Dermis microvascular lymphatic vessel endothelial cell (primary cell): ENCODE results near the gene UBE2D2. TPM values are rescaled to one million over a fixed set of nuclear protein-coding genes. Genes with fewer than 3 reads are reported as not detected.
"Not testable (repeated sequence)": the region's sequence is repeated elsewhere in the genome, so short reads cannot be mapped to it uniquely, and the experiment has no call there.

Source experiments
- DNase-seq, 2 donors: peaks; one replicate each; pipeline versions ENCODE4 v3.0.0 to v3.0.0-alpha.2; 2010; ENCODE audit warnings: low read depth in 2 of 2
- total RNA-seq: library from RNA; depleted of rRNA; stranded (reverse); fragments of >200 nt; gene quantifications from 2 replicates; pipeline ENCODE4 v1.2.1, GENCODE V29; 2014

The UBE2D2 gene
- total RNA-seq, 1 donor from 2014 or later: 53.9 TPM

DNA sequence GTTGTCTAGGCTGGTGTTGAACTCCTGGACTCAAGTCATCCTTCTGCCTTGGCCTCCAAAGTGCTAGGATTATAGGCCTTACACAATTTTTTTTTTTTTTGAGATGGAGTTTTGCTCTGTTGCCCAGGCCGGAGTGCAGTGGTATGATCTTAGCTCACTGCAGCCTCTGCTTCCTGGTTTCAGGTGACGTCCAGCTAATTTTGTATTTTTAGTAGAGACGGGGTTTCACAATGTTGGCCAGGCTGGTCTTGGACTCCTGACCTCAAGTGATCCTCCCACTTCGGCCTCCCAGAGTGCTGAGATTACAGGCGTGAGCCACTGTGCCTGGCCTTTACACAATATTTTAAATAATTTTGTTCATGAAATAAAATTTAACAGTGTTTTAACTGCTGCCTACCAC lies 21.0 kb downstream of the UBE2D2 start:
- DNase-seq: not testable (repeated sequence)

DNA sequence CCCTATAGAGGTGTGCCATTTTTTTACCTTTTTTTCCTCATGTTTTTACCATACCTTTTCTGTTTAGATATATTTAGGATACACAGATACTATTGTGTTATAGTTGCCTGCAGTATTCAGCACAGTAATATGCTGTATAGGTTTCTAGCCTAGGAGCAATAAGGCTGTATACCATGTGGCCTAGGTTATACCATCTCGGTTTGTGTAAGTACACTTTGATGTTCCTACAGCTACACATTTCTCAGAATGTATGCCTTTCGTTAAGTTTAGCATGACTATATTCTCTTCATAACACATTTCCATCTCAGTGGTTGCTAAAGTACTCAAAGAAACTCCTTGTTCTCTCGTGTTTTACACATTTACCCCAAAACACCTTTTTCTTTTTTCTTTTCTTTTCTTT lies 23.0 kb downstream of the UBE2D2 start:
- DNase-seq: no peak

DNA sequence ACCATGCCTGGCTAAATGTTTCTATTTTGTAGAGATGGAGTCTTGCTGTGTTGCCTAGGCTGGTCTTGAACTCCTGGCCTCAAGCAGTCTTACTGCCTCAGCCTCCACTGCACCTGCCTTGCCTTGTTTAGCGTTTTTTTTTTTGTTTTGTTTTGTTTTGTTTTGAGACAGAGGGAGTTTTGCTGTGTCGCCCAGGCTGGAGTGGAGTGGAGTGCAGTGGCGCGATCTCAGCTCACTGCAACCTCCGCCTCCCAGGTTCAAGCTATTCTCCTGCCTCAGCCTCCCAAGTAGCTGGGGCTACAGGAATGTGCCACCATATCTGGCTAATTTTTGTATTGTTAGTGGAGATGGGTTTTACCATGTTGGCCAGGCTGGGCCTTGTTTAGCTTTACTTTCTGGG lies 27.0 kb downstream of the UBE2D2 start:
- not testable (repeated sequence) for DNase-seq

DNA sequence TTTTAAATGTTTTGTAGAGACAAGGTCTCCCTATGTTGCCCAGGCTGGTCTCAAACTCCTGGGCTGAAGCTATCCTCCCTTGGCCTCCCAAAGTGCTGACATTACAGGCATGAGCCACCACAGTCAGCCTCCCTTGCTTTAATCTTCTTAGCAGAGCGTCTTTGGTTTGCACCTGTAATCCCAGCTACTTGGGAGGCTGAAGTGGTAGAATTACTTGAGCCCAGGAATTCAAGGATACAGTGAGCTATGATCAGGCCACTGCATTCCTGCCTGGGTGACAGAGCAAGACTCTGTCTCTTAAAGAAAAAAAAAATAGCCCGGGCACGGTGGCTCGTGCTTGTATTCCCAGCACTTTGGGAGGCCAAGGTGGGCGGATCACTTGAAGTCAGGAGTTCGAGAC lies 27.8 kb downstream of the UBE2D2 start:
- DNase-seq: no peak

DNA sequence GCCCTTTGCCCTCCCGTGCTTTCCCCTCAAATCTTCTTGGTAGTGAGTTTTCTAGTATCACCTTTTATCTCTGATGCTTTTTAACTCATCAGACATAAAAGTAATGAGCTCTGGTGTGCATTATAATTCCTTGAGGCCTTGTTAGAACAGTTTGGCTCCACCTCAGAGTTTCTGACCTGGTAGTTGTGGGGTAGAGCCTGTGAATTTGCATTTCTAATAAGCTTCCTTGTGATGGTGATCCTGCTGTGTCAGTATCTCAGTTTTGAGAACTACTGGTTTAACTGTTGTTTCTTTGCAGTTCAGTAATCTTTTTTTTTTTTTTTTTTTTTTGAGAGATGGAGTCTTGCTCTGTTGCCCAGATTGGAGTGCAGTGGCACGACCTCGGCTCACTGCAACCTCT lies 31.1 kb downstream of the UBE2D2 start:
- DNase-seq: no peak

DNA sequence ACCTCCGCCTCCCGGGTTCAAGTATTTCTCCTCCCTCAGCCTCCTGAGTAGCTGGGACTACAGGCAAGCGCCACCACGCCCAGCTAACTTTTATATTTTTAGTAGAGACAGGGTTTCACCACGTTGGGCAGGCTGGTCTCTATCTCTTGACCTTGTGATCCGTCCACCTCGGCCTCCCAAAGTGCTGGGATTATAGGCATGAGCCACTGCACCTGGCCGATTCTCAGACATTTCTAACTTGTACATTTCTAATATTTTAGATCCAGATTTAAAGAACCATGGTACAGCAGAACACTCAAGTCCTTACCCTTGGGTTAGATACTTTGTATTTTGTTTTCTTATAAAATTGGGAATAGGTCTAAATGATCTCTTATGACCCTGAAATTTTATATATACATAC lies 31.9 kb downstream of the UBE2D2 start:
- DNase-seq: not testable (repeated sequence)

DNA sequence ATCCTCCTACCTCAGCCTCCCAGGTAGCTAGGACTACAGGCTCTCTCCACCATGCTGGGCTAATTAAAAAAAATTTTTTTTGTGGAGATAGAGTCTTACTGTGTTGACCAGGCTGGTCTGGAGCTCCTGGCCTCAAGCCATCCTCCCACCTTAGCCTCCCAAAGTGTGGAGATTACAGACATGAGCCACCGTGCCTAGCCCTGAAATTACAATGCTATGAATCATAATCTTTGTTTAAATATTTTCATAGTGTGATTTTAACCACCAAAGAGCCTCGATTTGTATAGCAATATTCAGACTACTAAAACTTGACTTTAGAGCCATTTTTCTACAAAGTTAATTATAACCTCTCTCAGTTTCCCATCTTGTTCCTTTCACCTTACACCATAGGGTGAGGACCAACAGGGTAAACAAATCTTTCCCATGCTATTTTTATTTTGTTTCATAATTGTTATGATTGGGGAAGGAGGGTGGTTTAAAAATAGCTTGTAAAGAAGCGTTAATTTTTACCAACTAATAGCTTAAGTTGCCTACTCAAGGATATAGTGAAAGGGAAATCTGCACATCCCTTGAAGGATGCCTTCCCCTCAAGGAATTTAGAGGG lies 32.7 kb downstream of the UBE2D2 start:
- peak in 1 of 2 donors; percentile 7 for DNase-seq

DNA sequence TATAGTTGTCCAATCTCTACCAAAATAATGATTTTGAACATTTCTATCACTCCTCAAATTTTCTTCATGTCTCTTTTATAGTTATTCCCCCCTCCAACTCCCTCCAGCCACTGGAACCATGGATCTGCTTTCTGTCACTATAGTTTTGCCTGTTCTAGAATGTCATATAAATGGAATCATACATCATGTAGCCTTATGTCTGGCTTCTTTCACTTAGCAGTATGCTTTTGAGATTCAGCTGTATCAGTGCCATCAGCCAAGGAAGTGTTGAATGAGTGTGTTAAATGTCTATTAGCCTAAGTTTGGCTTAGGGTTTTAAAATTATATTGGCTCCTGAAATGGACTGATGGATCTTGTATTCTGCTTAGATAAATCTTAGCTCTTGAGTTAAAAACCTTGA lies 36.0 kb downstream of the UBE2D2 start:
- DNase-seq: no peak

DNA sequence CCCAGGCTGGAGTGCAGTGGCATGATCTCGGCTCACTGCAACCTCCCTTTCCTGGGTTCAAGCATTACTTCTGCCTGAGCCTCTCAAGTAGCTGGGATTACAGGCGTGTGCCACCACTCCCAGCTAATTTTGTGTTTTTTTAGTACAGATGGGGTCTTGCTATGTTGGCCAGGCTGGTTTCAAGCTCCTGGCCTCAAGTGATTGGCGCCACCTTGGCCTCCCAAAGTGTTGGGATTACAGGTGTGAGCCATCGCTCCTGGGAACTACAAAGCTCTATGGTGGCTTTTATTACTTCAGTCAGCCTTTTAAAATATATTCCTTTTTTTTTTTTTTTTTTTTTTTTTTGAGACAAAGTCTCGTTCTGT lies 37.4 kb downstream of the UBE2D2 start:
- not testable (repeated sequence) for DNase-seq

DNA sequence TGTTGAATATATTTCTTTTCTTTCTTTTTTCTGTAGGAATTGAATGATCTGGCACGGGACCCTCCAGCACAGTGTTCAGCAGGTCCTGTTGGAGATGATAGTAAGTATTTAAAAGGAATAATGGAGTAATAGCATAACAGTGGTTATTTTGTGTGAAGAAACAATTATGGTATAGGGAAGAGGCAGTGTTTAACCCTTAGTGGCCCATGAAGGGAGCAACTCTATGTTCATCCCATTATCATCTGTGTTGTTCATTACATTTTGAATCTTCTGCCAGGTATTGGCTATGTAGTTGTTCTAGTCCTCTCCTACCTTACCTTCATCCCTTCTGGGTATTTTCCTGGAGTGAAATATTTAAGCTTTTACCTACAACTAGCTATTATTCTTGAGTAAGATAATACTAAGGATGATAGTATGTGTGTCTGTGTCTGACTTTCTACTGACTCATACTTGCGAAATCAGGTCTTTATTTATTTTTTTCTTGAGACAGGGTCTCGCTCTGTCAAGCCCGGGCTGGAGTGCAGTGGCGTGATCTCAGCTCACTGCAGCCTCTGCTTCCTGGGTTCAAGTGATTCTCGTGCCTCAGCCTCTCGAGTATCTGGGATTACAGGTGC lies 39.3 kb downstream of the UBE2D2 start:
- DNase-seq: no peak

DNA sequence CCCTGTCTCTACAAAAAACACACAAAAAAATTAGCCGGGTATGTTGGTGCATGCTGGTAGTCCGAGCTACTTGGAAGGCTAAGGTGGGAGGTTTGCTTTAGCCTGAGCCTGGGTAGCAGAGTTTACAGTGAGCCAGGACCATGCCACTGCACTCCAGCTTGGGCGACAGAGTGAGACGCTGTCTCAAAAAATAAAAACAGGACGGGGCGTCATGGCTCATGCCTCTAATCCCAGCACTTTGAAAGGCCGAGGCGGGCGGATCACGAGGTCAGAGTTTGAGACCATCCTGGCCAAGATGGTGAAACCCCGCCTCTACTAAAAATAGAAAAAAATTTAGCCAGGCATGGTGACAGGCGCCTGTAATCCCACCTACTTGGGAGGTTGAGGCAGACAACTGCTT lies 40.3 kb downstream of the UBE2D2 start:
- DNase-seq: no peak

DNA sequence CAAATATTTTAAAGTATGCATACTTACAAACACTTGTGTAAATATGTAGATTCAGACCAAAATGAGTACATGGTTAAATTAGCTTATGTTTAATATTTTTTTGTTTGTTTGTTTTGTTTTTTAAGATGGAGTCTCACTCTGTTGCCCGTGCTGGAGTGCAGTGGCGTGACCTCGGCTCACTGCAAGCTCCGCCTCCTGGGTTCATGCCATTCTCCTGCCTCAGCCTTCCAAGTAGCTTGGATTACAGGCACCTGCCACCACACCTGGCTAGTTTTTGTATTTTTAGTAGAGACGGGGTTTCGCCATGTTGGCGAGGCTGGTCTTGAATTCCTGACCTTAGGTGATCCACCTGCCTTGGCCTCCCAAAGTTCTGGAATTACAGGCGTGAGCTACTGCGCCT lies 40.8 kb downstream of the UBE2D2 start:
- not testable (repeated sequence) for DNase-seq

DNA sequence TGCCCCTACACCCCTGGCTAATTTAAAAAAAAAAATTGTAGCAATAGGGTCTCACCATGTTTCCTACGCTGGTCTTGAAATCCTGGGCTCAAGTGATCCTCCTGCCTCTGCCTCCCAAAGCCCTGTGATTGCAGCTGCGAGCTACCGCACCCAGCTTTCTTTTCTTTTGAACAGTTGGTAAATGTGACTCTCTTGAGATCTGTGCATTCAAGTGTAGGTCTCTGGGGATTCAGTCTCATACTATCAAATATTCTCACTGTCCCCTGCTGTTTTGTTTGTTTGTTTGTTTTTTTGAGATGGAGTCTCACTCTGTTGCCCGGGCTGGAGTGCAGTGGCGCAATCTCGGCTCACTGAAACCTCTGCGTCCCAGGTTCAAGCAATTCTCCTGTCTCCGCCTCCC lies 44.7 kb downstream of the UBE2D2 start:
- DNase-seq: no peak

DNA sequence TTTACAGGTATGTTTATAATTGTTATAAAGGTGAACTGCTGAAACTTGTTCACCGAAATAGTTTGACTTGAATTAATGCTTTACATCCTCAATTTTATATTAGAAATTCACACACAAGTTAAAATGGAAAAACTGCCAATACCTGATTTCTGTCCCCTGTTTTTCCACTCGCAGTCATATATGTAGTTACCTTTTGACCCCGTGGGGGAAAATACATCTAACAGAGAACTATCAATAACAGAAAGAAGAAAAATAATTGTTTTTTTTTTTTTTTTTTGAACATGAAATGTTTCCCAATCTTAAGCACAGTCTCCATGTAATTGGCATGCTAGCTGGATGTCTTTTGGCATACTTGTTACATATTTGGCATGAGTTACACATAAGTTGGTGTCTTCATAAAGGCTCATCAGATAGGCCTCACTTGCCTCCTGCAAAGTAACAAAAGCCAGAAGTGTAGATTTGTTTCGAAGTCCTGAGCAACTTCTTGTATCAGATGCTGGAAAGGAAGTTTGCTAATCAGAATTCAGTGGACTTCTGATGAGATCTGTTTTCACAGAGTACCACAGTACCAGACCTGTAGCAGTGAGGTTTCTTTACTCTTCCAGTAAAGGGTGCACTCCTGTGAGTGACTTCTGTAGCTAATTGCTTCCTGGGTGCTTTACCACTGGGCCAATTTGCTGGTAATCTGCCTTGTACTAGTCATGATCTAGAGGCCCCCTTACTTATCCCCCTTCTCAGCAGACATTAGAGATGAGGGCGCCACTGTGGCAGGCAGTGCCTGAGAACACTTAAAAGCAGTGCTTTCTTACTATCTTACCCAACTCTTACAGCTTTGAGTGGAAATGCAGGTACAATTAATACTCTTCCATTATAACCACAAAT lies 50.8 kb downstream of the UBE2D2 start:
- DNase-seq: no peak

DNA sequence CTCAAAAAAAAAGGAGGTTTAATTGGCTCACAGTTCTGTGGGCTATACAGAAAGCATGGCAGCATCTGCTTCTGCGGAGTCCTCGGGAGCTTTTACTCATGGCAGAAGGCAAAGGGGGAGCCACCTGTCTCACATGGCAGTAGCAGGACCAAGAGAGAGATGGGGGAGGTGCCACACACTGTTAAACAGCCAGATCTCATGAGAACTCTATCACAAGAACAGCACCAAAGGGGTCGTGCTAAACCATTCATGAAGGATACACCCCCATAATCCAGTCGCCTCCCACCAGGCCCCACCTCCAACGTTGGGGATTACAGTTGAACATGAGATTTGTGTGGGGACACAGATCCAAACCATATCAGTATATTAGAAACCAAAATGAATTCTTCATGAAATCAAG lies 58.7 kb downstream of the UBE2D2 start:
- DNase-seq: no peak

DNA sequence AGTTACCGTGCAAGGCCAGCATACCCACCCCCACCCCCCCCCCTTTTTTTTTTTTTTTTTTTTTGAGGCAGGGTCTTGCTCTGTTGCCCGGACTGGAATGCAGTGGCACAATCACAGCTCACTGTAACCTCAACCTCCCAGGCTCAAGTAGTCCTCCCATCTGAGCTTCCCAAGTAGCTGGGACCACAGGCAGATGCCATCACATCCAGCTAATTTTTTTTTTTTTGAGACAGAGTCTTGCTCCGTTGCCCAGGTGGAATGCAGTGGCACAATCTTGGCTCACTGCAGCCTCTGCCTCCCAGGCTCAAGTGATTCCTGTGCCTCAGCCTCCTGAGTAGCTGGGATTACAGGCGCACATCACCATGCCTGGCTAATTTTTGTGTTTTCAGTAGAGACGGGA lies 64.3 kb downstream of the UBE2D2 start:
- DNase-seq: not testable (repeated sequence)

DNA sequence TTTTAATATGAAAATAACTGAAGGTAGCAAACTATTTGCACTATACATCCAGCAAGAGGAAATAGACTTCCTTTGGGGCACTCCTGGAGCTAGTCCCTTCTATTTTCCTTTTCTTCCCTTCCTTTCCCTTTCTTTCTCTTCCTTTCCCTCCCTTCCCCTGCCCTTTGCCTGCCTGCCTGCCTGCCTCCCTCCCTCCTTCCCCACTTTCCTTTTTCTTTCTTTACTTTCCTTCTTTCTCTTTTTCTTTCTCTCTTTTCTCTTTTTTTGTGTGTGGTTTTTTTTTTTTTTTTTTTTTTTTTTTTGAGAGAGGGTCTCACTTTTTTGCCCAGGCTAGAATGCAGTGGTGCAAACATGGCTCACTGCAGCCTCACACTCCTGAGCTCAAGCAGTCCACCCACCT lies 69.7 kb downstream of the UBE2D2 start:
- no peak for DNase-seq

DNA sequence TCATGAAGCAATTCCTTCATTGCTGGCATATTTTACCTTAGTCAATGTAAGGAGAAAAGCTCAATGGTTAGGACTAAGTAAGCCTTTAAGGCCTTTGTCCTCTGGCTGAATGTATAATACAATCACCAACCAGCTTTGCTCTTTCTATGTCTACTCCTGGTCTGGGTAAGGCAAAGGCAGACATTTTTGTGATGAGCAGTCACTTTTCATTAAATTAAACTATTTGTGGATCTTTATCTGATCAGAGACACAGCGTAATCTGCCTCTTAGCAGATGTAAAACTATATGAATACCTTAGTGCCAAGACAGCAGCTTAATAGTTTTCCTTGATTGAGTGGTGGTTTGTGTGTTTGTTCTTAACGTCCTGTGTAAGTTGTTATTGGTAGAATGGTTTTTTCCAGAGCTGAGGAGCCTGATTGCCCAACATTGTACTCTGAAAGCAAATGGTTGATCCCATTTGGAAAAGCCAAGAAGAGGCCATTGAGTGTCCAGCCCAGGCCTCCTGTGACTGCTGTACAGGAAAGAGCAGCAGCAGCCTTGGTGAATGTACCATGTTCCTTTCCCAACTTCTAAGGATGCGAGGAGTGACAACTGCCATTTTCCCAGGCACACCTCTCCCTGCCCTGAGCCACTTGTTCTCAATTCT lies 70.5 kb downstream of the UBE2D2 start:
- DNase-seq: no peak

DNA sequence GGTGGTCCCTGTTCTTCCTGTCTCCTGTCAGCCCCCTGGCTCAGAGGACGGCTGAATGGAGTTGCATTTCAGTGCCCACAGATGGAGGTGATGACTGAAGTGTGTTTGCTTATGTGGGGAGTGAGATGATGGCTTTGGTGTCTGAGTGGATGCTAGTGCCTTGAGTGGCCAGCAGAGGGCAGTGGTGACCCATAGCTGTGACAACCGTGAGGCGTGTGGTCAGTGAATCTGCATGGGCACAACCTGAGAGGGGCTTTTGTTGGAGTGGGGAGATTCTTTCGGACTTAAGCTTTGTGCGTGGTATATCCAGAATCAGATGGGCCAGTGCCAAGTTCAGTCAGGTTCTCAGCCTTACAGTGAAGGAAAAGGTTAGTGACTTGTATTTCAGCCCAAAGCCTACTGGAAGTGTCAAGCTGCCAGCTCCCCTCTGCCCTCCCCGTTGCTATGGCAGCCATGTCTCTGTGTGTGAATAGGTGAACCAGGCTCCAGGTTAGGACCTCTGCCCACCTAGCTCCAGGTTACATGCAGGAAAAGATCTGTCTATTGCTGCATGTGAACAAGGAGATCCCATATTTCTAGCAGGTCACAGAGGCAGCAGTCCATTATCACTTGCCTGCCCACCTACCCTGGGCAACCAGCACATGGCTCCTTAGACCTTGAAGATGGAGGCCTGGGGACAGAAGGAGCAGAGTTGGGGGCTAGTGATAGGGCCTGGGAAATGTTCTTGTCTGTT lies 72.3 kb downstream of the UBE2D2 start:
- peak; percentile 74 to 83 for DNase-seq

DNA sequence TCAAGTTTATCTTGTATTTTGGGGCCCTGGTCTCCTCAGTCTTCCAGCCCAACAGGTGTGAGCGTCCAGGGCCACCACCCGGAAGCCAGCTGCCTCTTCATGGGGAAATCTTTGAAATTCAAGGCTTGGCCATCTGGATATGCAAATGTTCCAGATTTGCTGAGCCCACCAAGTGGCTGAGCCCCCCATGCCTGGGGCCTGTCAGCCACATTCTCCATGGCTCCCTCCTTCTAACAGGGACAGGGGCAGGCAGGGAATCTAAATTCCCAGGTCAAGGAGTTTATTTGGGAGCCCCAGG lies 72.8 kb downstream of the UBE2D2 start:
- DNase-seq: no peak

DNA sequence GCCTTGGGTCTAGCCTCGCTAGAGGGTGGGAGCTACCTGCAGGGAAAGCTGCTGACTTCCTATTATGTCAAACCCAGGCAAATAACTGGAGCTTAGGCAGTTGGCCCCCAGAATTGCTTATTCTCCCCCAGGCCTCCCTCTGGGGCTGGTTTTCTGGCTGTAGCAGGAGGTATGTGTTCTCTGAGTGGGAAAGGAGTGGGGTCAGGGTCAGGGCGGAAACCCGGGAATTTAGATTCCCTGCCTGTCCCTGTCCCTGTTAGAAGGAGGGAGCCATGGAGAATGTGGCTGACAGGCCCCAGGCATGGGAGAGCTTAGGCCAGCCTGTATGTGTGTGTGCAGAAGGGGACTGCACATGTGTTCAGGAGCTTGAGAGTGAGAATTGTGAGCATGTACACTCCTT lies 73.4 kb downstream of the UBE2D2 start:
- DNase-seq: no peak

DNA sequence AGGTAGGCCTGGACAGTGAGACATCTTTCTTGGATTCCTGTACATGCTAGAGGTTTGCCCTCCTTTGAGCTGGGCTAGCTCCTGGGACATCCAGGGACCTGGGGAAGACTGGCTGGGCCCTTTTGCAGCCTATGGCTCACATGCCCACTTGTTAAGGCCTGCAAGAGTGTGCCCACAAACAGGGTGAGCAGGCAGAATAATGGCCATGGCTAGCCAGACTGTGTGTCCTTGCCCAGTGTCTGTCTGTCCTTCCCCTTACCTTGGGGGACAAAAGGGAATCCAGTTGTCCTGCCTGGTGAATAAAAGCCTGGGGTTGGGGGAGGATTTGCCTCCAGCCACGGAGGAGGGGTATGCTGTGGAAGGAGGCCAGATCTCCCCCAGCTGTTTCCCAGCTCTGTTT lies 74.1 kb downstream of the UBE2D2 start:
- DNase-seq: no peak
